HepG2 (cell line): Measurements from ENCODE around the gene DIAPH1. TPM values are rescaled to one million over a fixed set of nuclear protein-coding genes. Genes with fewer than 3 reads are reported as not detected.

Source experiments
- ATAC-seq: fragments of 200-7000 bp; cut with Tn5 transposase; 3 replicates; pipeline ENCODE4 v1.9.1; 2020; ENCODE audit warnings: mild to moderate bottlenecking, moderate library complexity
- BruUV-seq: library from RNA; stranded (reverse); fragments of 400-500 nt; replicated peaks from 2 replicates; lab custom pipeline; 2021; lab: Mats Ljungman, UMichigan
- CTCF ChIA-PET: fragments of 300-600 bp; formaldehyde crosslinking; extraction: SDS; loops from one replicate; lab custom pipeline; 2021; ENCODE audit warnings: low total read pairs, inconsistent platforms, low intra/inter-chr PET ratio; lab: Yijun Ruan, JAX
- POLR2A ChIA-PET: fragments of 350-600 bp; sonication (Branson Sonifier 250); formaldehyde crosslinking; loops from one replicate; lab custom pipeline; 2020; ENCODE audit warnings: antibody characterized with exemption, inconsistent platforms; lab: Yijun Ruan, JAX
- DNase-seq: peaks from one replicate; pipeline ENCODE4 v3.0.0-alpha.2; 2015; ENCODE audit warnings: low spot score
- FAIRE-seq: peaks from 3 replicates; lab custom pipeline; 2011; peaks lifted over from hg19 to GRCh38; lab: Jason Lieb, UNC
- H2AFZ ChIP-seq: one replicate; pipeline ENCODE4 v1.6.1; 2011; ENCODE audit warnings: low read length, inconsistent platforms
- H3K27ac ChIP-seq: fragments of 300-600 bp; 3 replicates; pipeline ENCODE4 v1.8.0; 2011; ENCODE audit warnings: mixed run types, mild to moderate bottlenecking, mixed read lengths, low read length, inconsistent platforms; ENCODE audit not compliant: insufficient read depth; ENCODE audit errors: extremely low read length
- H3K27me3 ChIP-seq, 2 experiments: fragments of 200-600 bp in 1 of 2; 2 replicates in 1 of 2; 3 replicates in 1 of 2; pipeline versions ENCODE4 v1.6.0 to v1.8.0; 2011; ENCODE audit warnings: low read length in 2 of 2, mild to moderate bottlenecking in 2 of 2, moderate library complexity in 2 of 2, inconsistent platforms in 1 of 2; ENCODE audit not compliant: insufficient read depth in 2 of 2, control insufficient read depth in 1 of 2
- H3K36me3 ChIP-seq, 2 experiments: fragments of 200-600 bp in 1 of 2; replicated peaks in 1 of 2; 2 replicates in 1 of 2; 3 replicates in 1 of 2; pipeline versions ENCODE4 v1.5.1 to v1.8.0; 2011; ENCODE audit warnings: low read length in 2 of 2, inconsistent platforms in 1 of 2; ENCODE audit not compliant: insufficient read depth in 2 of 2, control insufficient read depth in 1 of 2
- H3K4me1 ChIP-seq: 2 replicates; pipeline ENCODE4 v1.5.1; 2012; ENCODE audit warnings: low read length, inconsistent platforms; ENCODE audit not compliant: insufficient read depth
- H3K4me2 ChIP-seq: 2 replicates; pipeline ENCODE4 v1.6.0; 2011; ENCODE audit warnings: low read depth, low read length, inconsistent platforms
- H3K4me3 ChIP-seq, 3 experiments: fragments of 200-600 bp in 1 of 3; sonication (generic), shearing (Covaris generic) in 1 of 3; replicated peaks in 1 of 3; 2 replicates each; pipeline ENCODE4 v1.5.1; 2011 to 2016; ENCODE audit warnings: low read length in 3 of 3, inconsistent platforms in 2 of 3, low read depth in 2 of 3, mild to moderate bottlenecking in 2 of 3, control low read depth in 1 of 3, mixed read lengths in 1 of 3; ENCODE audit not compliant: insufficient read depth in 1 of 3
- H3K79me2 ChIP-seq: one replicate; pipeline ENCODE4 v1.6.1; 2011; ENCODE audit warnings: low read length, inconsistent platforms; ENCODE audit not compliant: insufficient read depth
- H3K9ac ChIP-seq: 2 replicates; pipeline ENCODE4 v1.6.0; 2011; ENCODE audit warnings: mild to moderate bottlenecking, low read depth, low read length, inconsistent platforms; ENCODE audit not compliant: insufficient read depth
- H3K9me3 ChIP-seq: 2 replicates; pipeline ENCODE4 v1.5.1; 2012; ENCODE audit warnings: mild to moderate bottlenecking, low read length
- H4K20me1 ChIP-seq: 2 replicates; pipeline ENCODE4 v1.6.0; 2011; ENCODE audit warnings: inconsistent platforms, mild to moderate bottlenecking, low read length, moderate library complexity; ENCODE audit not compliant: insufficient read depth
- FOXP4 ChIP-seq: sonication (generic); formaldehyde crosslinking; IDR thresholded peaks from 2 replicates; pipeline ENCODE4 v1.4.0; 2020; ENCODE audit warnings: missing genetic modification reagents
- HCFC1 ChIP-seq: fragments of 150-350 bp; IDR thresholded peaks from 2 replicates; pipeline ENCODE4 v1.6.1; 2014; ENCODE audit warnings: low read depth, low read length
- JDP2 ChIP-seq: sonication (generic); formaldehyde crosslinking; IDR thresholded peaks from 2 replicates; pipeline ENCODE4 v1.8.1; 2022; ENCODE audit warnings: missing genetic modification reagents, borderline replicate concordance
- MEIS2 ChIP-seq: sonication (generic); formaldehyde crosslinking; IDR thresholded peaks from 2 replicates; pipeline ENCODE4 v1.9.0; 2021; ENCODE audit warnings: mild to moderate bottlenecking, missing genetic modification reagents
- SP1 ChIP-seq, 2 experiments: fragments of 450-650 bp in 1 of 2; sonication (generic) in 1 of 2; formaldehyde crosslinking in 1 of 2; IDR thresholded peaks; 2 replicates each; pipeline versions ENCODE4 v1.4.0 to v1.6.1; 2016 to 2020; ENCODE audit warnings: missing genetic modification reagents in 1 of 2
- THAP11 ChIP-seq: IDR thresholded peaks from 2 replicates; pipeline ENCODE4 v1.6.1; 2016; ENCODE audit warnings: missing biosample characterization, missing genetic modification reagents
- ZNF30 ChIP-seq: sonication (generic); formaldehyde crosslinking; IDR thresholded peaks from 2 replicates; pipeline ENCODE4 v1.5.0; 2020; ENCODE audit warnings: mild to moderate bottlenecking, missing genetic modification reagents
- ZNF333 ChIP-seq: sonication (generic); formaldehyde crosslinking; IDR thresholded peaks from 2 replicates; pipeline ENCODE4 v1.4.0; 2020; ENCODE audit warnings: mild to moderate bottlenecking, missing genetic modification reagents, borderline replicate concordance
- ZNF782 ChIP-seq: sonication (generic); formaldehyde crosslinking; IDR thresholded peaks from 2 replicates; pipeline ENCODE4 v1.4.0; 2020; ENCODE audit warnings: missing genetic modification reagents, mild to moderate bottlenecking, borderline replicate concordance
- WGBS: methylation state at CpG from one replicate; pipeline ENCODE4 v1.1.6; 2017; ENCODE audit warnings: low lambda C conversion rate; 5-methylcytosine and 5-hydroxymethylcytosine counted together
- in situ Hi-C: cut with HindIII; loops from 2 replicates; pipeline ENCODE4 v1.10.0; 2017; ENCODE audit warnings: low pct_unique_long_range_greater_than_20kb; ENCODE audit not compliant: extremely low pct_ligation_motif_present
- intact Hi-C: fragments of 100-400 bp; cut with micrococcal nuclease; formaldehyde crosslinking; loops from one replicate; pipeline ENCODE4 v1.10.0; 2022; ENCODE audit not compliant: unreplicated experiment
- polyA plus RNA-seq, 8 experiments: library from polyadenylated mRNA; depleted of rRNA in 3 of 8; stranded (reverse) in 7 of 8; unstranded in 1 of 8; fragments of >200 nt; fragmentation: Illumina TruSeq in 4 of 8; extraction: Trizol in 4 of 8; gene quantifications; 2 replicates each; pipeline versions ENCODE4 v1.2.1 to v1.2.3, GENCODE V29; 2011 to 2016; ENCODE audit warnings: low read depth in 4 of 8, missing spikeins in 1 of 8, mixed read lengths in 1 of 8; ENCODE audit not compliant: insufficient read depth in 1 of 8
- total RNA-seq, 5 experiments: library from RNA; depleted of rRNA; stranded (reverse); fragments of >200 nt; fragmentation: Illumina TruSeq; extraction: Trizol; gene quantifications; 2 replicates each; pipeline ENCODE4 v1.2.3, GENCODE V29; 2016; ENCODE audit warnings: low read depth in 1 of 5
- TF ChIP-seq, protein P1 (sequence below): sonication (generic); formaldehyde crosslinking; IDR thresholded peaks from 2 replicates; pipeline ENCODE4 v1.9.0; 2021; ENCODE audit warnings: mild to moderate bottlenecking, missing genetic modification reagents
- TF ChIP-seq, protein P2 (sequence below): sonication (generic); formaldehyde crosslinking; IDR thresholded peaks from 2 replicates; pipeline ENCODE4 v1.4.0; 2020; ENCODE audit warnings: missing genetic modification reagents, borderline replicate concordance

Gene DIAPH1
- total and polyA plus RNA-seq, 2 of the 13 experiments (the other 11 are each of a cell fraction or from before 2014, with no cell fraction given) = 25.1 to 33.9 TPM

DNA sequence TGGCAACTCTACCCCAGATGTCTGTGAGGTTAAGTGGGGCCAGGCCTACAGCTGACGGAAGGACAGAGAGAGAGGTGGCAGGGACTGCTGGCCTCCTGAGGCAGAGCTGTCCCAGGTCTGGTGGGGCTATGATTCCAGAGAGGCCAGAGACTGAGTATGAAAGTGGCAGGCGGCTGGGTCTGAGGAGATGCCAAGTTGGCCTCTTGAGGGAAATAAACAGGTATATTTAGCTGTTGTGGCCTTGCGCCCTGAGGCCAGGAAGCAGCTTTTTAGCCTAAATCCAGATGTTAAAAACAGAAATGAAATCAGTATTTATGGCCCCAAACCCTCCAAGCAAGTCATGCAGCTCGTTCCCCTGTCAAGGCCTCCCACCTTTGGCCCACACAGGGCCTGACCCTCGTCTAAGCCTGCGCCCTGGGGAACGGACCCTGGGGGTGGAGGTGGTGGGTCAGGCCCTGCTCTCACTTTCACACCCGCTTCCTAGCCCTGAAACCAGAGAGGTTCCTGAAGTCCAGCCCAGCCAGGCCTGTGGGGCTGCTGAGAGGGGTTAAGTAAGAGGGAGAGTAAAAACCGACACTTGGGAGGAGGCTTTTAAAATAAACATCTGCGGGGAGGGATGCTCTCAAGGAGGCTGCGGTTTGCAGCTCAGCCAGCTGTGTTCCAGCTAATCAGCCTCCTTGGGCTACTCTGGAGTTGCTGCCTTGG, 111.3 kb downstream of the DIAPH1 start:
- no peak overlapping the region for H3K9ac ChIP-seq
- WGBS = 74% methylated on average over 10 of the region's 11 CpGs
- peaks cover 6% of the 10 kb centered on the region; the same call in 1 of the 2 replicates for H3K4me1 ChIP-seq
- no peaks in the 10 kb centered on the region for H3K36me3 ChIP-seq
- intact Hi-C loops (no loop called here), in situ Hi-C loops (no loop called here)
- H3K9me3 ChIP-seq = no peaks in the 10 kb centered on the region
- H3K79me2 ChIP-seq = no peaks in the 10 kb centered on the region
- no peak for ATAC-seq
- H3K4me3 ChIP-seq = no peak overlapping the region
- no peaks in the 10 kb centered on the region; a peak in 1 of 5 replicates for H3K27me3 ChIP-seq
- H2AFZ ChIP-seq = no peak overlapping the region
- H3K4me2 ChIP-seq = no peak overlapping the region
- BruUV-seq = no TSS peak
- no peak overlapping the region for H3K27ac ChIP-seq
- no peaks in the 10 kb centered on the region for H4K20me1 ChIP-seq
- no peak for FAIRE-seq
- ChIA-PET CTCF (no interaction called here), POLR2A (no interaction called here)
- no peak for DNase-seq
- no peak for TF ChIP-seq SP1 (IDR thresholded peaks at IDR 0.05)
- TF ChIP-seq SP1 (CRISPR knock-in tag; IDR thresholded peaks at IDR 0.05) = no peak
- TF ChIP-seq, protein P1, sequence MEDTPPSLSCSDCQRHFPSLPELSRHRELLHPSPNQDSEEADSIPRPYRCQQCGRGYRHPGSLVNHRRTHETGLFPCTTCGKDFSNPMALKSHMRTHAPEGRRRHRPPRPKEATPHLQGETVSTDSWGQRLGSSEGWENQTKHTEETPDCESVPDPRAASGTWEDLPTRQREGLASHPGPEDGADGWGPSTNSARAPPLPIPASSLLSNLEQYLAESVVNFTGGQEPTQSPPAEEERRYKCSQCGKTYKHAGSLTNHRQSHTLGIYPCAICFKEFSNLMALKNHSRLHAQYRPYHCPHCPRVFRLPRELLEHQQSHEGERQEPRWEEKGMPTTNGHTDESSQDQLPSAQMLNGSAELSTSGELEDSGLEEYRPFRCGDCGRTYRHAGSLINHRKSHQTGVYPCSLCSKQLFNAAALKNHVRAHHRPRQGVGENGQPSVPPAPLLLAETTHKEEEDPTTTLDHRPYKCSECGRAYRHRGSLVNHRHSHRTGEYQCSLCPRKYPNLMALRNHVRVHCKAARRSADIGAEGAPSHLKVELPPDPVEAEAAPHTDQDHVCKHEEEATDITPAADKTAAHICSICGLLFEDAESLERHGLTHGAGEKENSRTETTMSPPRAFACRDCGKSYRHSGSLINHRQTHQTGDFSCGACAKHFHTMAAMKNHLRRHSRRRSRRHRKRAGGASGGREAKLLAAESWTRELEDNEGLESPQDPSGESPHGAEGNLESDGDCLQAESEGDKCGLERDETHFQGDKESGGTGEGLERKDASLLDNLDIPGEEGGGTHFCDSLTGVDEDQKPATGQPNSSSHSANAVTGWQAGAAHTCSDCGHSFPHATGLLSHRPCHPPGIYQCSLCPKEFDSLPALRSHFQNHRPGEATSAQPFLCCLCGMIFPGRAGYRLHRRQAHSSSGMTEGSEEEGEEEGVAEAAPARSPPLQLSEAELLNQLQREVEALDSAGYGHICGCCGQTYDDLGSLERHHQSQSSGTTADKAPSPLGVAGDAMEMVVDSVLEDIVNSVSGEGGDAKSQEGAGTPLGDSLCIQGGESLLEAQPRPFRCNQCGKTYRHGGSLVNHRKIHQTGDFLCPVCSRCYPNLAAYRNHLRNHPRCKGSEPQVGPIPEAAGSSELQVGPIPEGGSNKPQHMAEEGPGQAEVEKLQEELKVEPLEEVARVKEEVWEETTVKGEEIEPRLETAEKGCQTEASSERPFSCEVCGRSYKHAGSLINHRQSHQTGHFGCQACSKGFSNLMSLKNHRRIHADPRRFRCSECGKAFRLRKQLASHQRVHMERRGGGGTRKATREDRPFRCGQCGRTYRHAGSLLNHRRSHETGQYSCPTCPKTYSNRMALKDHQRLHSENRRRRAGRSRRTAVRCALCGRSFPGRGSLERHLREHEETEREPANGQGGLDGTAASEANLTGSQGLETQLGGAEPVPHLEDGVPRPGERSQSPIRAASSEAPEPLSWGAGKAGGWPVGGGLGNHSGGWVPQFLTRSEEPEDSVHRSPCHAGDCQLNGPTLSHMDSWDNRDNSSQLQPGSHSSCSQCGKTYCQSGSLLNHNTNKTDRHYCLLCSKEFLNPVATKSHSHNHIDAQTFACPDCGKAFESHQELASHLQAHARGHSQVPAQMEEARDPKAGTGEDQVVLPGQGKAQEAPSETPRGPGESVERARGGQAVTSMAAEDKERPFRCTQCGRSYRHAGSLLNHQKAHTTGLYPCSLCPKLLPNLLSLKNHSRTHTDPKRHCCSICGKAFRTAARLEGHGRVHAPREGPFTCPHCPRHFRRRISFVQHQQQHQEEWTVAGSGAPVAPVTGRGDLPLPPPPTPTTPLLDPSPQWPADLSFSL (CRISPR knock-in tag) = no peak
- no peak for TF ChIP-seq ZNF333 (CRISPR knock-in tag)
- TF ChIP-seq, protein P2, sequence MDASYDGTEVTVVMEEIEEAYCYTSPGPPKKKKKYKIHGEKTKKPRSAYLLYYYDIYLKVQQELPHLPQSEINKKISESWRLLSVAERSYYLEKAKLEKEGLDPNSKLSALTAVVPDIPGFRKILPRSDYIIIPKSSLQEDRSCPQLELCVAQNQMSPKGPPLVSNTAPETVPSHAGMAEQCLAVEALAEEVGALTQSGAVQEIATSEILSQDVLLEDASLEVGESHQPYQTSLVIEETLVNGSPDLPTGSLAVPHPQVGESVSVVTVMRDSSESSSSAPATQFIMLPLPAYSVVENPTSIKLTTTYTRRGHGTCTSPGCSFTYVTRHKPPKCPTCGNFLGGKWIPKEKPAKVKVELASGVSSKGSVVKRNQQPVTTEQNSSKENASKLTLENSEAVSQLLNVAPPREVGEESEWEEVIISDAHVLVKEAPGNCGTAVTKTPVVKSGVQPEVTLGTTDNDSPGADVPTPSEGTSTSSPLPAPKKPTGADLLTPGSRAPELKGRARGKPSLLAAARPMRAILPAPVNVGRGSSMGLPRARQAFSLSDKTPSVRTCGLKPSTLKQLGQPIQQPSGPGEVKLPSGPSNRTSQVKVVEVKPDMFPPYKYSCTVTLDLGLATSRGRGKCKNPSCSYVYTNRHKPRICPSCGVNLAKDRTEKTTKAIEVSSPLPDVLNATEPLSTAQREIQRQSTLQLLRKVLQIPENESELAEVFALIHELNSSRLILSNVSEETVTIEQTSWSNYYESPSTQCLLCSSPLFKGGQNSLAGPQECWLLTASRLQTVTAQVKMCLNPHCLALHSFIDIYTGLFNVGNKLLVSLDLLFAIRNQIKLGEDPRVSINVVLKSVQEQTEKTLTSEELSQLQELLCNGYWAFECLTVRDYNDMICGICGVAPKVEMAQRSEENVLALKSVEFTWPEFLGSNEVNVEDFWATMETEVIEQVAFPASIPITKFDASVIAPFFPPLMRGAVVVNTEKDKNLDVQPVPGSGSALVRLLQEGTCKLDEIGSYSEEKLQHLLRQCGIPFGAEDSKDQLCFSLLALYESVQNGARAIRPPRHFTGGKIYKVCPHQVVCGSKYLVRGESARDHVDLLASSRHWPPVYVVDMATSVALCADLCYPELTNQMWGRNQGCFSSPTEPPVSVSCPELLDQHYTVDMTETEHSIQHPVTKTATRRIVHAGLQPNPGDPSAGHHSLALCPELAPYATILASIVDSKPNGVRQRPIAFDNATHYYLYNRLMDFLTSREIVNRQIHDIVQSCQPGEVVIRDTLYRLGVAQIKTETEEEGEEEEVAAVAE (CRISPR knock-in tag) = no peak
- TF ChIP-seq HCFC1 = no peak
- no peak for TF ChIP-seq ZNF782 (CRISPR knock-in tag)
- TF ChIP-seq JDP2 (CRISPR knock-in tag) = no peak
- TF ChIP-seq MEIS2 (CRISPR knock-in tag) = no peak
- TF ChIP-seq THAP11 (CRISPR knock-in tag) = no peak
- TF ChIP-seq FOXP4 (CRISPR knock-in tag) = no peak
- no peak for TF ChIP-seq ZNF30 (CRISPR knock-in tag)
